HG03045 (cell line): Measurements from ENCODE around the gene CTNNA1.
"Not testable (repeated sequence)": the region's sequence is repeated elsewhere in the genome, so short reads cannot be mapped to it uniquely, and the experiment has no call there.

Source experiments
- ATAC-seq: cut with Tn5 transposase; IDR thresholded peaks from one replicate; pipeline ENCODE4 v1.9.1; 2021; ENCODE audit warnings: mild to moderate bottlenecking, moderate library complexity; ENCODE audit not compliant: unreplicated experiment

The CTNNA1 gene

DNA sequence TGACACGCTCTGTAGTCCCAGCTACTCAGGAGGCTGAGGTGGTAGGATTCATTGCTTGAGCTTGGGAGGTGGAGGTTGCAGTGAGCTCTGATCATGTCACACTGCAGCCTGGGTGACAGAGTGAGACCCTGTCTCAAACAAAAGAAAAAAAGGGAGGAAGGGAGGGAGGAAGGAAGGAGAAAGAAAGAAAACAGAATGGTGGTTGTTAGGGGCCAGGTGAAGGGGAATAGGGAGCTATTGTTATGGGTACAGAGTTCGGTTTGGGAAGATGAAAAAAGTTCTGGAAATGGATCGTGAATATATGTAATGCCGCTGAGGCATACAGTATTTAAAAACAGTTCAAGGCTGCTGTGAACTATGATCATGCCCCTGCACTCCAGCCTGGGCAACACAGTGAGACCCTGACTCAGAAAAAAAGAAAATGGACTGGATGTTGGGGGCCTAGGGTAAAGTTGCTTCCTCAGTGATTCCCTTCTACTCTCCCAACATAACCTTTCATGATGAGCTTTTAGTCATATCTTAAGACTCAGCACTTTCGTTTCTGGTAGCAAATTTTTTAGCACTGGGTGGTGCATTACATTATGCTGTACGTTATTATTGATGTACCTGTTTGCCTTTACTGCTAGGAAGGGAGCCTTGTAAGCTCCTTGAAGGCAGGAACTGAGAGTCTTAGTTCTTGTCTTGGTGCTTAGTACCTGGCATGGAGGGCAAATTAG lies 4.0 kb downstream of the CTNNA1 start:
- ATAC-seq, result no peak

GRCh38 chr5:138760448-138761110 lies 7.4 kb downstream of the CTNNA1 start:
- ATAC-seq, result no peak

GRCh38 chr5:138761115-138761514 lies 7.9 kb downstream of the CTNNA1 start:
- ATAC-seq, result not testable (repeated sequence)

DNA sequence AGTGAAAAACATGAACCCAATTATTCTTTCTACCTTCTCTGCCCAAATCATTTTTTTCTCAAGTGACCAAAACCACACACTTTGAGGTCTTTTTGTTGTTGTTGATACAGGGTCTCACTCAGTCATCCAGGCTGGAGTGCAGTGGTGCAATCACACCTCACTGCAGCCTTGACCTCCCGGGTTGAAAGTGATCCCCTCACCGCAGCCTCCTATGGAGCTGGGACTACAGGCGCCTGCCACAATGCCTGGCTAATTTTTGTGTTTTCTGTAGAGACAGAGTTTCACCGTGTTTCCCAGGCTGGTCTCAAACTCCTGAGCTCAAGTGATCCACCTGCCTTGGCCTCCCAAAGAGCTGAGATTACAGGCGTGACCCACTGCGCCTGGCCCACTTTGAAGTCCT lies 8.4 kb downstream of the CTNNA1 start:
- not testable (repeated sequence) for ATAC-seq

GRCh38 chr5:138762110-138762509 lies 8.9 kb downstream of the CTNNA1 start:
- no peak for ATAC-seq

DNA sequence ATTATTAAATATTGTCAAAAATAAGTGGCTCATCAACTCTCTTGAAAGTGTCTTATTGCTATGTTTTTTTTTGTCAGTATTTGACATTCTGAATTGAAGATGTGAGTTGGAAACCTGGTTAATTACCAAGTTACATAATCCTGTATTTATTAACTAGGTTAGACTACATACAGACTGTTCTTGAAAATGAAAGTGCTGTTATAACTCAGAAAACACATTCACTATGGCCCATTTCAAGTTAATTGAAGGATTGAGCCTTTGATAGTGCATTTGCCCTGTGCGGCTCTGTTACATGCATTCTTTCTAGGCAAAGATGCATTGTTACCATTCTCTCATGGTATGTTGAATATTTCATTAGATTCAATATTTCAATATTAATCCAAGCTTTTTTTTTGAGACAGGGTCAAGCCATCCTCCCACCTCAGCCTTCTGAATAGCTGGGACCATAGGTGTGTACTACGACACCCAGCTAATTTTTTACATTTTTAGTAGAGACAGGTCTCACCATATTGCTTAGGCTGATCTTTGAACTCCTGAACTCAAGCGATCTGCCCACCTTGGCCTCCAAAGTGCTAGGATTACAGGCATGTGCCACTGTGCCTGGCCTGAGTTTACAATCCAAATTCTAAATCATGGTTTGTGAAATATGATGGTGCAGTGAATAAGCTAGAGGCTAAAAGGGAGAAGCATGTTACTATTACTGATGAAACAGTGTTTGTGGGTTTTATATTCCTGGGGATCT lies 10.0 kb downstream of the CTNNA1 start:
- no peak for ATAC-seq

DNA sequence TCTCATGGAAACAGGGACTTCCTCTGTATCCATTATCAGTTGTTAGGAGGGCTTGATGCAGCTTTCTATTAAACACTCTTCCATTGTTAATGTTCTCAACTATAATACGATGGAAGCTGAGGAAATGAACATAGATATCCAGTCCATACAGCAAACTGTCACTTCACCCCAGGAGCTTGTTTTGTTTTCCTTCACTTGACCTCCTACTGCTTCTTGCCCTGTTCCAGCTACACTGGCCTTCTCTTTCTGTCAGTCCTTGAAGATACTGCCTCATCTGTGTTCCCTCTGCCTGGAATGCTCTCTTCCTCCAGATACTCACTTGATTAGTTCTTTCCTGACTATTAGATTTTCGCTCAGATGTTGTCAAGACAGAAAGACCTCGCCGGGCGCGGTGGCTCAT lies 17.1 kb downstream of the CTNNA1 start:
- no peak for ATAC-seq

GRCh38 chr5:138770977-138771376 lies 17.8 kb downstream of the CTNNA1 start:
- ATAC-seq, result no peak

DNA sequence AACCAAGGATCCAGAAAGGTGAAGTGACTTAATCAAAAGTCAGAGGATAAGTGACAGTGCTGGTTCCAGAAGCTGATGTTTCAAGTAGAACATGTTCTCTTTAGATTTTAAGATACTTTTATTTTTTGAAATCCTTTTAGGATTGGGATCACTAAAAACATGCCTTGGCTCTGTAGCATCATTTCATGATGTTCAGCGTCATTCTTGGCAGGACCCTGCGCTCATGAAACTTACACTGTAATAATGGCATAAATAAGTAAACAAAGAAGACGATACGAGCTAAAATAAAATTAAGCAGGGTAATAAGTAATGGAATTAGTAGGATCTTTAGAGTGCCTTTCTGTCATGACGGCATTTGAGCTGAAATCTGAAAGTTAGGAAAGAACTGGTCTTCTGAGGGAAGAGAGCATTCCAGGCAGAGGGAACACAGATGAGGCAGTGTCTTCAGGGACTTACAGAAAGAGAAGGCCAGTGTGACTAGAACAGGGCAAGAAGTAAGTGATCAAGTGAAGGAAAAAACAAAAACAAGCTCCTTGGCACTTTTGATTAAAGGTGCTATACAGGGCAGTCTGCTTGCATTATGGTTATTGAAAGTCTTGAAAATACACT lies 19.9 kb downstream of the CTNNA1 start:
- ATAC-seq, result no peak

DNA sequence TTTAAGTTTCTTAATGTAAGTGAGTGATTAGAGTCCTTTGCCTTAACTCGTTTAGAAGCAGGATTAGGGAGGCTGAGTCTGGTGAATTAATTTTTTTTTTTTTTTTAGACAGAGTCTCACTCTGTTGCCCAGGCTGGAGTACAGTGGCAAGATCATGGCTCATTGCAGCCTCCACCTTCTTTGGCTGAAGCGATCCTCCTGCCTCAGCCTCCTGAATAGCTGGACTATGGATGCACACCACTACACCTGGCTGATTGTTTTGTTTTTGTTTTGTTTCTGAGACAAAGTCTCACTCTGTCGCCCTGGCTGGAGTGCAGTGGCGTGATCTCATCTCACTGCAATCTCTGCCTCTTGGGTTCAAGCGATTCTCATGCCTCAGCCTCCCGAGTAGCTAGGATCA lies 20.4 kb downstream of the CTNNA1 start:
- not testable (repeated sequence) for ATAC-seq

GRCh38 chr5:138775034-138775433 lies 21.8 kb downstream of the CTNNA1 start:
- ATAC-seq, result no peak

- no peak for ATAC-seq
Measured at GRCh38 chr5:138778234-138778633, 25.0 kb downstream of the CTNNA1 start.

DNA sequence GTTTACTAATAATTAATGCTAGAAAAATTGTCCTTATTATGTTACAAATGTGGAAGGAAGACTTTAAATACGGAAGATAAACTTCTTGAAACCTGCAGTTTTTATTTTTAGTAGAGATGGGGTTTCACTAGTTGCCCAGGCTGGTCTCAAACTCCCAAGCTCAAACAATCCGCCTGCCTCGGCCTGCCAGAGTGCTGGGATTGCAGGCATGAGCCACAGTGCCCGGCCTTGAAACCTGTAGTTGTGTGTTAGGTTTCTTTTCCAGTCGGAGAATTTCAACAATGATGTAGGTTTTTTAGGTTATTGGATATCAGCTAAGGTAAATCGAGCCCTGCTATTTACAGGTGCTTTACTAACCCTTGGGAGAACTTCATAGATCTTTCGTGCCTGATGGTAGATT lies 30.8 kb downstream of the CTNNA1 start:
- no peak for ATAC-seq

DNA sequence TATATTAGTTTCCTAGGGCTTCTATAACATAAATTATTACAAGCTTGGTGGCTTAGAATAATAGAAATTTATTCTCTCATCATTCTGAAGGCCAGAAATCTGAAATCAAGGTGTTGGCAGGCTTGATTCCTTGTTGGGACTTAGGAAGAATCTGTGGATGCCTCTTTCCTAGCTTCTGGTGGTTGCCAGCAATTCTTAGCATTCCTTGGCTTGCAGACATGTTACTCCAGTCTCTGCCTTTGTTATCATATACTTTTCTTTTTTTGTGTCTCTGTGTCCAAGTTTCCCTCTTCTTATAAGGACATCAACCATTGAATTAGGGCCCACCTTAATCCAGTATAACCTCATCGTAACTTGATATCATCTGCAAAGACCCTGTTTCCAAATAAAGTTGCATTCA lies 31.4 kb downstream of the CTNNA1 start:
- no peak for ATAC-seq

DNA sequence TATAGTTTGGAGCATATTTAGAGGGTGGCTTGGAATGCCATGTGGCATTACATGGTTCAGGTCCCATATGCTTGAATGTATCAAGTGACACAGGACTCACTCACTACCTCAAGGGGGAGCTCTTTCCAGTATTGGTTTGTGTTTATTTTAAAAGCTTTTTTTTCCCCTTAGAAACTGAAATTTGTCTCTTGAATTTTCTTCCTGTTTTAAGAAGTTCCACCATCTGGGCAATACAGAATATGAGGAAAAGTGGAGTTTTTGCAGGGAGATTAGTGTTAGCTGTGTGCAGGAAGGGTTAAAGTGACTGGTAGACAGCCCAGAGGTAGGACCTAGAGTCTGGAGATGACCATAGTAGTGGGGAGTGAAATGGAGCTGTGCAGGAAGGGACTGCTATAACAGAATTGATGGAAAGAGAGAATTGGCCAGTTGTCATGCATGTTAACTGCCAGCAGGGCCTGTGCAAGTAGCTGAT lies 36.6 kb downstream of the CTNNA1 start:
- ATAC-seq, result no peak

DNA sequence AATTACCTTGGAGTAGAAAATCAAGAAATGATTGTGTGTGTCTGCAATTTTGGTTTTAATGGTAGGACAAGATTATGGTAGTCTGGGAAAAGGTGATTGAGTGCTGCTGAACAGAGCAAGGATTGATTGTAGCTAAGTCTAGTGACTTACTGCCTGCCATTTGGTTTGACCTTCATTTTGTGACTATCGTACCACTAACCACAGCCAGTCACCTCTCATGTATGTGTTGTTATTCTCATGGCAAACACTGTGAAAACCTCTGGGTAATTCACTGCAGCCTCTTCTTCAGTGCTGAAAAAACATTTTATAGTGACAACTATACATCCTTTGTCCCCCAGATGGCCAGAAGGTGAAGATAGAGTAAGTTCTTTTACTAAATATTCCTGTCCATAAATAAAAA lies 37.5 kb downstream of the CTNNA1 start:
- no peak for ATAC-seq

- no peak for ATAC-seq
Measured at GRCh38 chr5:138792195-138792790, 39.1 kb downstream of the CTNNA1 start.

DNA sequence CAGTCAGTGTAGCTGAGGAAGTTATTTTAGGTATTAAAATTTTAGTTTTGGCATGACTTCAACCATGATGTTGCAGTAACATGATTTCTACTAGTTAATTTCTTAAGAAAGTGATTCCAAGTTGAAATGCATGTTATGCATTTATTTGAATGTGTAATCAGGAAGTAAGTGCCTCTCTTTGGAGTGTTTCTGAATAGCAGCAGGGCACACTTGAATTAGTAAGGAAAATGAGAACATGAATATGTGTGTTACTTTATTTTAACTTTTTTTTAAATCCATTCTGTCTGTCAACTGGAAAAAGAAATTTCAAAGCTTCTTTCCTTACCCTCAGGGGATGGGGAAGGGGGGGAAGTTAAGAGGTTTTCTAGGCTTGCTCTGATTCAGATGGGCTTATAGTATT lies 40.4 kb downstream of the CTNNA1 start:
- no peak for ATAC-seq

DNA sequence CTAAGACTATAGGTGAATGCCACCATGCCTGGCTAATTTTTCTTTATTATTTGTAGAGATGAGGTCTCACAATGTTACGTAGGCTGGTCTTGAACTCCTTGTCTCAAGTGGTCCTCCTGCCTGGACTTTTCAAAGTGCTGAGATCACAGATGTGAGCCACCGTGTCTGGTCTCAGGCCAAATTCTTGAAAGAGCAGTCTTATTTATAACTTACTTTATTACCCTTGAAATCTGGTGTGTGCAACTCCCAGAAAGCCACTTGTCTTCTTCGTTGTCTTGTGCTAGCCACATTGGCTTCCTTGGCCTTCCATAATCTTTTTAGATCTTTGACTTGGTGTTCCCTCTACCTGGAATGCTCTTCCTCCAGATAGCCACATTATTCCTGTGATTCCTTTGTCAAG lies 50.1 kb downstream of the CTNNA1 start:
- no peak for ATAC-seq

DNA sequence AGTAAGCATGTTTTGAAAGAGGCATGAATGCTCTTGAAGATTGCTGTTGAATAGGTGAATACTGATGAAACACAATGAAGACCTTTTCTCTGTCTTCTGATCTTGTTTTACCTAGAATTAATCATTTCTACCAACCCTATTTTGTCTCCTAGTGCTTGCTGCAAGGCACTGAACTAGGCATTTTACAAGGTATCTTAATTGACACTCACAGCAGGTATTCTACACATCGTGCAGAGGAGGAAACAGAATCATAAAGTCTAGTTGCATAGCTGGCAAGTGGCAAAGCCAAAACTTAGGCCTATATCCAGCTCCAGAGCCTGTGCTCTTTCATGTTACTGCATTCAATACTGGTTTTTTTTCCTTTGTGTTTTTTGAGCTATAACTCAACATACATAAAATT lies 50.7 kb downstream of the CTNNA1 start:
- ATAC-seq, result no peak

DNA sequence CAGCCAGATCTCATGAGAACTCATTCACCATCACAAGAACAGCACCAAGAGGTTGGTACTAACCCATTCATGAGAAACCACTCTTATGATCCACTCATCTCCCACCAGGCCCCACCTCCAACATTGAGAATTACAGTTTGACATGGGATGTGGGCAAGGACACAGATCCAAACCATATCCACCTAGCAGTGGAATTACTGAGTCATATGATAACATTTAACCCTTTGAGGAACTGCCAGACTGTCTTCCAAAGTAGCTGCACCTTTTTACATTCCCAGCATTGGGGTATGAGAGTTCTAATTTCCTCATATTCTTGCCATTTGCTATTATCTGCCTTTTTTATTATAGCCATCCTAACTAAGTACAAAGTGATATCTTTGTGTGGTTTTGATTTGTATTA lies 51.9 kb downstream of the CTNNA1 start:
- ATAC-seq, result no peak
